GM12878 (cell line): ENCODE measurements around the gene ZNF132. TPM values are rescaled to one million over a fixed set of nuclear protein-coding genes. Genes with fewer than 3 reads are reported as not detected.

ENCODE experiments used
- ATF7 ChIP-seq: fragments of 450-650 bp; IDR thresholded peaks from 2 replicates; pipeline ENCODE4 v1.6.1; 2016; ENCODE audit warnings: low read depth, mild to moderate bottlenecking
- BCLAF1 ChIP-seq: fragments of 450-650 bp; IDR thresholded peaks from 2 replicates; pipeline ENCODE4 v1.6.1; 2017; ENCODE audit warnings: antibody characterized with exemption, mild to moderate bottlenecking, moderate library complexity
- BRCA1 ChIP-seq: IDR thresholded peaks from 2 replicates; pipeline ENCODE4 v1.6.1; 2011; ENCODE audit warnings: low read depth, low read length, improper control_type of control experiment
- CBFB ChIP-seq: IDR thresholded peaks from 2 replicates; pipeline ENCODE4 v1.6.1; 2016; ENCODE audit warnings: antibody characterized with exemption, low read depth
- CTCF ChIP-seq, 3 experiments: IDR thresholded peaks in 2 of 3; conservative IDR thresholded peaks in 1 of 3; 2 replicates each; pipeline ENCODE4 v1.5.1; 2011; ENCODE audit warnings: low read depth in 3 of 3, low read length in 3 of 3, mild to moderate bottlenecking in 3 of 3, control low read depth in 2 of 3, moderate library complexity in 2 of 3, inconsistent platforms in 1 of 3, mixed read lengths in 1 of 3; ENCODE audit not compliant: control insufficient read depth in 2 of 3, insufficient read depth in 1 of 3; ENCODE audit errors: extremely low read depth in 1 of 3
- E4F1 ChIP-seq: fragments of 450-650 bp; IDR thresholded peaks from 2 replicates; pipeline ENCODE4 v1.6.1; 2018; ENCODE audit warnings: borderline replicate concordance, mild to moderate bottlenecking; ENCODE audit not compliant: partially characterized antibody
- GATAD2B ChIP-seq: fragments of 450-650 bp; conservative IDR thresholded peaks from 2 replicates; pipeline ENCODE4 v1.6.1; 2017; ENCODE audit warnings: low read depth, mild to moderate bottlenecking, moderate library complexity
- MEF2B ChIP-seq: fragments of 450-650 bp; IDR thresholded peaks from 2 replicates; pipeline ENCODE4 v1.6.1; 2018; ENCODE audit warnings: mild to moderate bottlenecking, moderate library complexity; ENCODE audit not compliant: partially characterized antibody, poor library complexity, severe bottlenecking
- NR2F1 ChIP-seq: fragments of 450-650 bp; conservative IDR thresholded peaks from 2 replicates; pipeline ENCODE4 v1.6.1; 2017; ENCODE audit warnings: mild to moderate bottlenecking
- POLR2A ChIP-seq: IDR thresholded peaks from 2 replicates; pipeline ENCODE4 v1.6.1; 2011; ENCODE audit warnings: low read depth, mild to moderate bottlenecking, low read length
- RBBP5 ChIP-seq: fragments of 200-600 bp; sonication (generic); conservative IDR thresholded peaks from 2 replicates; pipeline ENCODE4 v1.6.1; 2016
- SMAD1 ChIP-seq: fragments of 450-650 bp; IDR thresholded peaks from 2 replicates; pipeline ENCODE4 v1.6.1; 2018; ENCODE audit warnings: mild to moderate bottlenecking, low read depth; ENCODE audit not compliant: partially characterized antibody
- TAF1 ChIP-seq: IDR thresholded peaks from 2 replicates; pipeline ENCODE4 v1.6.1; 2011; ENCODE audit warnings: mild to moderate bottlenecking, low read depth, low read length, borderline replicate concordance
- TCF12 ChIP-seq: IDR thresholded peaks from 2 replicates; pipeline ENCODE4 v1.6.1; 2011; ENCODE audit warnings: low read depth, mild to moderate bottlenecking, low read length
- polyA plus RNA-seq, 11 experiments: library from polyadenylated mRNA; depleted of rRNA in 4 of 11; unstranded in 6 of 11; stranded (reverse) in 5 of 11; fragments of >200 nt; fragmentation: Nextera tagmentation in 4 of 11; fragmentation: Illumina TruSeq in 1 of 11; extraction: Ambion mirVana in 4 of 11; extraction: Trizol in 1 of 11; gene quantifications; 1 replicate in 1 of 11; 2 replicates in 10 of 11; pipeline versions ENCODE4 v1.2.1 to v1.2.3, GENCODE V29; 2011 to 2016; ENCODE audit warnings: inconsistent platforms in 2 of 11, missing spikeins in 2 of 11, low read depth in 1 of 11
- total RNA-seq, 4 experiments: library from RNA; depleted of rRNA in 3 of 4; stranded (reverse); fragments of >200 nt in 3 of 4; fragmentation: Illumina TruSeq in 1 of 4; extraction: Trizol in 1 of 4; gene quantifications; 2 replicates each; pipeline versions ENCODE4 v1.2.1 to v1.2.3, GENCODE V29; 2013 to 2021
- TF ChIP-seq, protein P1 (sequence below): fragments of 450-650 bp; IDR thresholded peaks from 2 replicates; pipeline ENCODE4 v1.6.1; 2016; ENCODE audit warnings: mild to moderate bottlenecking, moderate library complexity, borderline replicate concordance

ZNF132 gene
- total and polyA plus RNA-seq, 10 of the 15 experiments (the other 5 are each of a cell fraction or from before 2014, with no cell fraction given): 0.56 to 4.0 (median 2.3) TPM

DNA sequence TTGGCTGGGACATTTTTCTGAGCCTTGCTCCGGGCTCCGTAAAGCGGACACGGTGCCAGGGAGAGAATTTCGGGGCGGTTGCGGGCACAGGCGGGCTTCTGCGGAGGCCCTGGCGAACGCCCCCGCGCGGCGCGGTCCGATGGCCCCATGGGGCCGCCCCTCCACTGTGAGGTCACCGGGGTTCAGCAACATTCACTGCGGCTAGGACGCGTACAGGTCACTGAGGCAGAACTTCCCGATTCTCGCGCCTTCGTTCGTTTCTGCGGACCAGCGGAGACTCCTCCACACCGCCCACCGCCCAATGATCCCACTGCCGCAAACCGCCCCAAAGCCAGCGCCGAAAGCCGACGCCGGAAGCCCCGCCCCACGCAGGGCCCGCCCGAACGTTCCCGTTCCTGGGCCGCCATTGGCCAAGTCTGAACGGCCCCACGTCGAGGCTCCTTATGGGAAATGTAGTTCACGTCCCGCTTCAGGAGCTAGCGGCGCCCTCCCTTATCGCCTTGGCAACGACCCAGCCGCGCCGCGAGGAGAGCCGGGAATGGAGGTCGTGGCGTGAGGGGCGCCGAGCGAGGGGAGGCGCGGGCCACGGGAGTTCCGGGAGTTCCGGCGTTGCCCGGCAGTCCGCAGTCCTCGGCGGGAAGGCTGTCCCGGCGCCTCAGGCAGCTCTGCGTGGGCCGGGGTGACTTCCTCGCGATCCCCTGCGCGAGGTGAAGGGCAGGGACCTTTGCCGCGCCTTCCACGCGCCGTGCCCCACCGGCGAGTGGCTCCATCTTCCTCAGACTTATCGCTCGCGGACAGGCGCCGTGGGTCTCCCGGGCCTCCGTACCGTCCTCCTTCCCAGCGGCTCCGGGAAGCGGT is 31.6 kb downstream of the ZNF132 start, which contains the start of gene ZNF584 (continued):
- TF ChIP-seq BCLAF1: no peak
- peak; percentile 72; the same call in 1 of the 2 replicates for TF ChIP-seq CBFB
- no peak for TF ChIP-seq RBBP5
- TF ChIP-seq POLR2A: peak; percentile 95
- TF ChIP-seq E4F1: peak; percentile 83
- peak; percentile 65 for TF ChIP-seq GATAD2B
- TF ChIP-seq, protein P1, sequence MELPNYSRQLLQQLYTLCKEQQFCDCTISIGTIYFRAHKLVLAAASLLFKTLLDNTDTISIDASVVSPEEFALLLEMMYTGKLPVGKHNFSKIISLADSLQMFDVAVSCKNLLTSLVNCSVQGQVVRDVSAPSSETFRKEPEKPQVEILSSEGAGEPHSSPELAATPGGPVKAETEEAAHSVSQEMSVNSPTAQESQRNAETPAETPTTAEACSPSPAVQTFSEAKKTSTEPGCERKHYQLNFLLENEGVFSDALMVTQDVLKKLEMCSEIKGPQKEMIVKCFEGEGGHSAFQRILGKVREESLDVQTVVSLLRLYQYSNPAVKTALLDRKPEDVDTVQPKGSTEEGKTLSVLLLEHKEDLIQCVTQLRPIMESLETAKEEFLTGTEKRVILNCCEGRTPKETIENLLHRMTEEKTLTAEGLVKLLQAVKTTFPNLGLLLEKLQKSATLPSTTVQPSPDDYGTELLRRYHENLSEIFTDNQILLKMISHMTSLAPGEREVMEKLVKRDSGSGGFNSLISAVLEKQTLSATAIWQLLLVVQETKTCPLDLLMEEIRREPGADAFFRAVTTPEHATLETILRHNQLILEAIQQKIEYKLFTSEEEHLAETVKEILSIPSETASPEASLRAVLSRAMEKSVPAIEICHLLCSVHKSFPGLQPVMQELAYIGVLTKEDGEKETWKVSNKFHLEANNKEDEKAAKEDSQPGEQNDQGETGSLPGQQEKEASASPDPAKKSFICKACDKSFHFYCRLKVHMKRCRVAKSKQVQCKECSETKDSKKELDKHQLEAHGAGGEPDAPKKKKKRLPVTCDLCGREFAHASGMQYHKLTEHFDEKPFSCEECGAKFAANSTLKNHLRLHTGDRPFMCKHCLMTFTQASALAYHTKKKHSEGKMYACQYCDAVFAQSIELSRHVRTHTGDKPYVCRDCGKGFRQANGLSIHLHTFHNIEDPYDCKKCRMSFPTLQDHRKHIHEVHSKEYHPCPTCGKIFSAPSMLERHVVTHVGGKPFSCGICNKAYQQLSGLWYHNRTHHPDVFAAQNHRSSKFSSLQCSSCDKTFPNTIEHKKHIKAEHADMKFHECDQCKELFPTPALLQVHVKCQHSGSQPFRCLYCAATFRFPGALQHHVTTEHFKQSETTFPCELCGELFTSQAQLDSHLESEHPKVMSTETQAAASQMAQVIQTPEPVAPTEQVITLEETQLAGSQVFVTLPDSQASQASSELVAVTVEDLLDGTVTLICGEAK: peak; percentile 83
- peak; percentile 42; the same call in 1 of the 2 replicates for TF ChIP-seq TAF1
- peak; percentile 89 for TF ChIP-seq MEF2B
- TF ChIP-seq NR2F1: peak; percentile 89
- peak in 2 of 3 experiments; percentile 21 to 27; a peak in 2 of 6 replicates for TF ChIP-seq CTCF (IDR thresholded peaks at IDR 0.05 in 2 of 3, conservative IDR thresholded peaks at IDR 0.05 in 1 of 3; ENCODE audit: control insufficient read depth in 2 of 3, extremely low read depth in 1 of 3, insufficient read depth in 1 of 3, low read depth in 3 of 3, low read length in 3 of 3)
- TF ChIP-seq SMAD1: no peak
- TF ChIP-seq BRCA1: 0 out of 2 replicates have a peak, but pooled peaks have one; percentile 25
- peak; percentile 68 for TF ChIP-seq ATF7
- TF ChIP-seq TCF12: 0 out of 2 replicates have a peak, but pooled peaks have one; percentile 4
- TF ChIP-seq, all 136 proteins: peak for 46
